Stimulated activated naive CD4-positive, alpha-beta T cell (primary cell): ENCODE data around the gene FAM83G.
A peak's percentile ranks its signal among the peaks of the same experiment; 100 is the strongest.
"Not testable (repeated sequence)": the region's sequence is repeated elsewhere in the genome, so short reads cannot be mapped to it uniquely, and the experiment has no call there.

Experiments used
- DNase-seq, 6 experiments: peaks; one replicate each; lab custom pipeline; 2025; lab: John Stamatoyannopoulos, UW

The FAM83G gene, protein sequence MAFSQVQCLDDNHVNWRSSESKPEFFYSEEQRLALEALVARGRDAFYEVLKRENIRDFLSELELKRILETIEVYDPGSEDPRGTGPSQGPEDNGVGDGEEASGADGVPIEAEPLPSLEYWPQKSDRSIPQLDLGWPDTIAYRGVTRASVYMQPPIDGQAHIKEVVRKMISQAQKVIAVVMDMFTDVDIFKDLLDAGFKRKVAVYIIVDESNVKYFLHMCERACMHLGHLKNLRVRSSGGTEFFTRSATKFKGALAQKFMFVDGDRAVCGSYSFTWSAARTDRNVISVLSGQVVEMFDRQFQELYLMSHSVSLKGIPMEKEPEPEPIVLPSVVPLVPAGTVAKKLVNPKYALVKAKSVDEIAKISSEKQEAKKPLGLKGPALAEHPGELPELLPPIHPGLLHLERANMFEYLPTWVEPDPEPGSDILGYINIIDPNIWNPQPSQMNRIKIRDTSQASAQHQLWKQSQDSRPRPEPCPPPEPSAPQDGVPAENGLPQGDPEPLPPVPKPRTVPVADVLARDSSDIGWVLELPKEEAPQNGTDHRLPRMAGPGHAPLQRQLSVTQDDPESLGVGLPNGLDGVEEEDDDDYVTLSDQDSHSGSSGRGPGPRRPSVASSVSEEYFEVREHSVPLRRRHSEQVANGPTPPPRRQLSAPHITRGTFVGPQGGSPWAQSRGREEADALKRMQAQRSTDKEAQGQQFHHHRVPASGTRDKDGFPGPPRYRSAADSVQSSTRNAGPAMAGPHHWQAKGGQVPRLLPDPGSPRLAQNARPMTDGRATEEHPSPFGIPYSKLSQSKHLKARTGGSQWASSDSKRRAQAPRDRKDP

DNA sequence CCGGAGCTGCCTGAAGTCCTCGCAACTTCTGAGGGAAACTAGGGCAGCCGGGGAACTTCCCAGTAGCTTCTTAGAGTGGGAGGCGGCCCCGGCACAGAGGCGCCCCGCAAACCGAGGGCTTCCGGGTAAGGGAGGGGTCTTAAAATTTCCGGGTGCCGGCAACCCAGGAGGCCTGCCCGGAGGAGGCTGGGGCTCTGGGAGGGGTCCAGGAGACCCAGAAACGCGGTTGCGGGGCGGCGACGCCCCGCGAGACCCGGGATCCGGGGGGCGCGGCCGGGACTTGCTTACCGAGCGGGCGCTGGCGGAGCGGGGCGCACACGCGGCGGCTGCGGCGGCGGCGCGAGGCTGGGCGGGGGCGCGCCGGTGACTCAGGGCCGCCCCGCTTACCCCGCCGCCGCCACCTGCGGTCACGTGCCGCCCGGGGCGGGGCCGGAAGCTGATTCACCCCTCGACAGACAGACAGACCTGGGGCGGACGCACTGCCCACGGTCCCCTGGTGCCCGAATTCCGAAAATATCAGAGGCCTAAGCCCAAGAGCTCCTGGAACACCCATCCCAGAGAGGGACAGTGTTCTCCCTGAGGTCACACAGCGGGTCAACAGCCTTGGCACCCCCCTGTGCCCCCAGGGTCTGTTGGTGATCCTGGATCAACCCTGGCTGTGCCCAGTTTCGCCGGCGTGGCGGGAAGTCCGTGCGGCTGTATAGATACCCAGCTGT, at the start of gene FAM83G:
Gene FAM83G (minus strand): TSS at position 344 of the 716 bp plus-strand sequence. CDS start 723 bp downstream, outside the sequence.
- peak; percentile 63 to 78 (median 72) for DNase-seq

DNA sequence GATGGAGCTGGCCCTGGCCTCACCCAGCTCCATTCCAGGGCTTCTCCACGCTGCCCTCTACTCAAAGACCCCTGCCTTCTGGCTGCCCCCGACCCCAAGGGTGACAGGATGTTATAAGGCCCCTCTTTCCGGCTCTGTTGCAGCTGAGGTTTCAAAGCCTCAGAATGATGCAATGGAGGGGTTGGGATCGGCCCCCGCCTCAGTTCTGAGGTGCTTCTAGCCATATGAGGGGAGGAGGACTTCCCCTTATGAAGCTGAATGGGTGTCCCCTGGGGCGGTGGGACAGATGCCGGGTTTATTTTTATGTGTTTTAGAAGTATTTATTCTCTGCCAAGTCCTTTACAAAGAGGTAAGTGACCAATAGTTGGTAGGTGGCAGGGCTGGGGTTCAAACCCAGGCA, 44.3 kb upstream of the FAM83G start:
- not testable (repeated sequence) for DNase-seq

DNA sequence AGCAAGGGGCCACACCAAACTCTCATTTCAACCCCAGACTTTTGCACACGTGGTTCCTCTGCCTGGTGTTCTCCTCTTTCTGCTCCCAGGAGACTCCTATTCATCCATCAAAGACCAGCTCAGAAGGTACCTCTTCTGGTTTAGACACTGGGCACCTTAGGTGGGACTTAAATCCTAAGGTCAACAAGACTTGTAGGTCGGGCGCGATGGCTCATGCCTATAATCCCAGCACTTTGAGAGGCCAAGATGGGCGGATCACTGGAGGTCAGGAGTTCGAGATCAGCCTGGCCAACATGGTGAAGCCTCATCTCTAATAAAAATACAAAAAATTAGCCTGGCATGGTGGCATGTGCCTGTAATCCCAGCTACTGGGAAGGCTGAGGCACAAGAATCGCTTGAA, 42.9 kb upstream of the FAM83G start:
- not testable (repeated sequence) for DNase-seq

DNA sequence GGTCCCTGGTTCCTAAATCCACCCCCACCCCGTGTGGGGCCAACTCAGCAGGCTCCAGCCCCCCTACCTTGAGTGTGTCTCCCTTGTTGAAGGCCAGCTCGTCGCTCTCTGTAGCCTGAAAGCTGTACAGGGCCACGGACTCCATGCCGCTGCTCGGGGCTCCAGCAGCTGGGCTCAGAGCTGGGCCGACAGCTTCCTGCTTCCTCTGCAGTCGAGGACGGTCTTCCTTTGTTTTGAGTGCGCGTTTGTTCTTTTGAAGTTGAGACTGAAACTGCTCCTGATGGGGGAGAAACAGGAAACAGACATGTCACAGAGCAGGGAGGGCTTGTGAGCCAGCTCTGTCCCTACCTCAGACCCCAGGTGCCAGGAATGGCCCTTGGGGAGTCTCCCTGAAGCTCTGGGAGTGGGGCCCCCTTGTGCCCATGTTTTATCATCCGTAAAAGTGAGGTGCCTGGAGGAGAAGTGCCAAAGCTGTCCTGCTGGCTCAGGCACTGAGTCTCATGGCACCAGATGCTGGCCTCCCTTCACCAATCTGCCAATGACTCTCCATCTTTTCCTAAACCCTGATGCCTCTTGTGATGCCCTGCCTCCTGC, 42.3 kb upstream of the FAM83G start, which contains the start of gene GRAP:
Gene GRAP (minus strand): TSS at position 176 of the 594 bp plus-strand sequence. CDS start 31 bp downstream, at position 145.
- not testable (repeated sequence) for DNase-seq

DNA sequence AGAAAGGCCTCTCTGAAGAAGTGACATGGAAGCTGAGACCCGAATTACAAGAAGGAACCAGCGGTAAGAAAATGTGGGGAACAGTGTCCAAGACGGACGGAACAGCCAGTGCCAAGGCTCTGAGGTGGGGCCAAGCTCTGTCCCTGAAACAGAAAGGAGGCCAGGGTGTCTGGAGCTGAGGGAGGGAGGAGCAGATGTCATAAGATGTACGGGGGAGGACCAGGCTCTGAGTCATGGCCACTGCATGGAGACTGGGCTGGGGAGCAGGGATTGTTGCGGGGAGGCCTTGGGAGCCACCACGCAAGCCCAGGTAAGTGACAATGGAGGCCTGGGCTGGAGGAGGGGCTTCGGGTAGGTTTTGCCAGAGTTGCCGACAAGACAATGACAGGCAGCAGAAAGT, 40.1 kb upstream of the FAM83G start:
- DNase-seq, result not testable (repeated sequence)

DNA sequence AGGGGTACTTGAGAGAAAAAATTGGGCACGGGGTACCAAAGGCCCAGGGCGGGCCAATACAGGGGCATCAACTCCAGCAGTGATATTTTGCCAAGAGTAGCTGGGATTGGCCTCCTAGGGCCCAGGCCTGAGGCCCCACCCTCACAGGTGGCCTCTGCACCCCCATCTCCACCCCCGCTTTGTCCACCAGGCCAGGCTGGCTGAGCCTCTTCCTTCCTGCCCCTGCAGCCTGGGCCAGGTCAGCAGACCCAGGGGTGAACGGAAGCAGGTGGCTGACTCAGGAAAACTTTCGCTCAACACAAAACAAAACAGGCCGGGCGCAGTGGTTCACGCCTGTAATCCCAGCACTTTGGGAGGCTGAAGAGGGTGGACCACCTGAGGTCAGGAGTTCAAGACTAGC, 38.5 kb upstream of the FAM83G start:
- DNase-seq, result not testable (repeated sequence)

DNA sequence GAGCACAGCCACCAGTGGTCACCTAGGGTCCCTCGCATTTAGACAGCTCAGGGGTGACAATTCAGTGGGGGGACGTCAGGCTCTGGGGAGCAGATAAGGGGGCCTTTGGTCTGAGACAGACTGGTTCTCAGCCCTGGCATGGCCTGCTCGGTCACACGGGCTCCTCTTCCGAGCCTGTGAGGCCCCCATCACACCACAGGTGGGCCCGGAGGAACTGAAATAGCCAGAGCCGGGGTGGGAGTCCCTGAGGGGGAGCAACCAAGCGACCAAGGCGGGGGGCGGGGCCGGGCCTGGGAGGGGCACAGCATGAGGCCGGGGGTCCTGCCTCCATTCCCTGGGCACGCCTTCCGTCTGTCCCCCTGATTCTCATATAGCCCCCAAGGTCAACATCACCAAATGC, 37.8 kb upstream of the FAM83G start:
- not testable (repeated sequence) for DNase-seq

DNA sequence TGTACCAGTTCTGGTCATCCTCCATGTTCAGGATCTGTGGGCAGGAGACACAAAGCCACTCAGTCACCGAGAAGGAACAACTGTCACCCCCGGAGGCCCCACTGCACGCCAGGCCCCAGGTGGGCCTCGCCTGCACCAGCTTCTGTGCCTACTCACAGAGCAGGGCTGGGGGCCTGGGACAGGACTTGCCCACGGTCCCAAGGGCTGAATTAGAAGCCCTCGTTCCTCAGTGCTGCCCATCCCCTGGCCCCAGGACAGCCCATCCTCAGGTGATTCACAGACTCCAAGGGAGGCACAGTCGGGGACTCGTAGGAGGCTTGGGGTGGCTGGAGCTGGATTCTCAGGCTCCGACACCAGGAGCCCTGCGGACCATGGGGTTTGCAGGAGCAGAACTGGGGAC, 37.3 kb upstream of the FAM83G start:
- DNase-seq, result not testable (repeated sequence)

DNA sequence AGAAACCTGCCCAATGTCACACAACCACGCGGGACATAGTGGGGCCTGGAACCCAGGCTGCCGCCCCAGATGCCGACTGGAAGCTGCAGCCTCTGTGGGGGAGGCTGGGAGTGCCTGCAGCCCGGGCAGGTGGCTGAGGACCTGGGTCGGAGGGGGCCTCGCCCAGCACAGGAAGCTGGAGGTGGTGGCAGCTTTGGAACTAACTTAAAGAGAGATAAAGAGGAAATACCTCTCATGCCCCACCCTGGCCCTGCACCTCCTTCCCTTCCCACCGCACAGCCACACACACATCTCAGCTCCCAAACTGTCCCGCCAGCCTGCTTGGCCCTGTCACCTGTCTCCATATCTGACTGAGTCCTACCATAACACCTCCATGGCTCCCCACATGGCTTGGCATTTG, 35.8 kb upstream of the FAM83G start:
- not testable (repeated sequence) for DNase-seq

DNA sequence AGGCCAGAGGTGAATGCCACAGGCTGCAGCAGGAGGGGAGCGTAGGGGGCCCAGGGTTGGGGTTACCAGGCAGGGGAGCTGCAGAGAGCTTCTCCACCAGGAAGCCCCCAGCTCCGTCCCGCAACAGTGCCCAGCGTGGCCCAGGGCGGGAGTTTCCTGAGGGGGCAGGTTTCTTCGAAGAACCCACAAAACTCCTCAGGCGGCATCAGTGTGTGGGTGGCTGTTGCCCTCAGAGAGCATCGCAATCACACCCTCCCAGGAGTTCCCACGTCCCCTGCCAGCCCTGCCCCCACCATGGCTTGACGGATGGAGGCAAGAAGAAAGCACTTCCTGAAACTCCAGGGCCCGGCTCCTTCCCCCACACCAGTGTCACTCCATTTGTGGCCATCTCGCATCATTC, 34.2 kb upstream of the FAM83G start:
- DNase-seq, result not testable (repeated sequence)

DNA sequence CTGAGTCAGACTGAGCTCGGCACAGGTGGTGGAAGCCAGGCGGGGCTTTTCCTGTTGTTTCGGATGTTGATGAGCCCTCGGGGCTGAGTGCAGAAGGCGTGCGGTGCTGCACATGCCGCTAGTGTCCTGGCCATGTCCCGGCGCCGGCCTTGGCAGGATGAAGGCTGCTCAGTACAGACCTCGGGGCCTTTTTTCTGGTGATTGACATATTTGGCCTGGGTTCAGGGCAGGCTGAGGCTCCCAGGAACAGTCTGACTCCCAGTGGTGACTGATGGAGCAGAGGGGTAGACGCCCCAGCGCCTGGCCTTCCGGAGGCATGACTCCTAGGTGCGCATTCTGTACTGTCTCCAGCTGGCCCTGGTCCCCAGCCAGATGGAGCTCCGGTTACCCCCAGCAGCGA, 33.4 kb upstream of the FAM83G start:
- DNase-seq, result not testable (repeated sequence)

DNA sequence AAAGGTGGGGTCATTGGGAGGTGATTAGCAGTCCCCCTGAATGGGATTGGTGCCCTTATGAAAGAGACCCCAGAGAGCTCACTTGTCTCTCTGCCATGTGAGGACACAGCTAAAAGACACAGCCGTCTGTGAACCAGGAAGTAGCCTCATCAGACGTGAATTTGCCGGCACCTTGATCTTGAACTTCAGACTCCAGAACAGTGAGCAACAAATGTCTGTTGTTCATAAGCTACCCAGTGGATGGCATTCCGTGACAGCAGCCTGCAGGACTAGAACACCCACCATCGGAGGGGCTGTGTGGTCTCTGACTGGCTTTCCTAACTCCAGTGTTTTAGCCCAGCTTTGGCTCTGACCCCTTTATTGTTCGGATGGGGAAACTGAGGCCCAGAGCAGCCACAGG, 33.0 kb upstream of the FAM83G start:
- not testable (repeated sequence) for DNase-seq

DNA sequence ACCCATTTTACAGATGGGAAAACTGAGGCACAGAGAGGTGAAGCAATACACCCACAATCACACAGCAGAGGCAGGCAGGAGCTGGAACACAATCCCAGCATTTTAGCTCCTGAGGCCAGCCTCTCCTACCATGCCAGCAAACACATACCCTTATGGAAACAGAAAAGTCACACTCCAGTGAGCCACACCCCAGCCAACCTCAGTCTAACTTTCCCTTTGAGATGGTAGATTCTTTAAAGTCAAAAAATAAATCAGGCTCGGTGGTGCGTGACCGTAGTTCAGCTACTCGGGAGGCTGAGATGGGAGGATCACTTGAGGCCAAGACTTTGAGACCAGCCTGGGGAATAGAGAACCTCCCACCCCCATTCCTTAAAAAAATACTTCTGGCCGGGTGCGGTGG, 31.6 kb upstream of the FAM83G start:
- not testable (repeated sequence) for DNase-seq

DNA sequence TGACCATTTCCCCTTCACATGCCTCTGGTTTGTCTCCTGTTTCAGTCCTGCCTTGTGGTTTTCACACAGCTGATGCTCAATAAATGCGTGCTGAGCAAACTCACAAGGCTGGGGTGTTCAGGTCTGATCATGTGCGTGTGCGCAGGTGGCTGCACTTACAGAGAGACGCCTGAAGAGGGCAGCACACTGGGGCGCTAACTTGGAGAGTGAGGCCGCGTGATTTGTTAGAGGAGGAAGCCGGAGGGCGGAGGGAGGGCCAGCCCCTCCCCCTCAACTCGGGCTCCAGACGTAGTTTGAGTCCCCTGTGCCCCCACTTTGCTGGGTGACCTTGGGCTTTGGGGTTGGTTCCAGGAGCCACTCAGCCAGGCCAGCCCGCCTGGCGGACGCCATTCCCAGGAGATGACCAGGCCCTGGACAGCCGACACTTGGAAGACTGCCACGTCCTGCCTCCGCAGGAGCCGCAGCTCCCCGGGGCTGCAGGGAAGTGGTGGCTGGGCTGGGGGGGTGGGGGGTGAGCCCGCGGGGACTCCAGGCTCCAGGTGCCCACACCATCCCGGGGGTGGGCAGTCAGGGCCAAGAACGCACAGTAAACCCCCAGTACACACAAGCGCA, 27.9 kb upstream of the FAM83G start:
- DNase-seq, result not testable (repeated sequence)

DNA sequence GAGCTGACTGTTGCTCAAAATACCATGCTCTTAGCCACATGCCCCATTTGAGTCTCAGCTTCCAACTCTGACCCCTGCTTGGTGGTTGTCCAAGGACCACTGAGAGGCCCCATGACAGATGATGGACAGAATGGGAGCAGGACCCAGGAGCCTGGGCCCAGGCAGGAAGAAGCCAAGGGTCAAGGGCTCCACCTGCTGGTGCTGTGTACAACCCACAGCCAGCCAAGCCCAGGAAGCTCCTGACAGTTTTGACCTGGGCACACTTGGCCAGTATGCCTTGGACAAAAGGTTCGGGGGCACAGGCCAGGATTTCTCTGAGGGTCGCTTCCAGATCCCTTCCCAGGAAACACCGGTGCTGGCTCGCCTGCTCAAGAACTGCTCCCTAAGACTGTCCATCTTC, 27.2 kb upstream of the FAM83G start:
- DNase-seq, result not testable (repeated sequence)

DNA sequence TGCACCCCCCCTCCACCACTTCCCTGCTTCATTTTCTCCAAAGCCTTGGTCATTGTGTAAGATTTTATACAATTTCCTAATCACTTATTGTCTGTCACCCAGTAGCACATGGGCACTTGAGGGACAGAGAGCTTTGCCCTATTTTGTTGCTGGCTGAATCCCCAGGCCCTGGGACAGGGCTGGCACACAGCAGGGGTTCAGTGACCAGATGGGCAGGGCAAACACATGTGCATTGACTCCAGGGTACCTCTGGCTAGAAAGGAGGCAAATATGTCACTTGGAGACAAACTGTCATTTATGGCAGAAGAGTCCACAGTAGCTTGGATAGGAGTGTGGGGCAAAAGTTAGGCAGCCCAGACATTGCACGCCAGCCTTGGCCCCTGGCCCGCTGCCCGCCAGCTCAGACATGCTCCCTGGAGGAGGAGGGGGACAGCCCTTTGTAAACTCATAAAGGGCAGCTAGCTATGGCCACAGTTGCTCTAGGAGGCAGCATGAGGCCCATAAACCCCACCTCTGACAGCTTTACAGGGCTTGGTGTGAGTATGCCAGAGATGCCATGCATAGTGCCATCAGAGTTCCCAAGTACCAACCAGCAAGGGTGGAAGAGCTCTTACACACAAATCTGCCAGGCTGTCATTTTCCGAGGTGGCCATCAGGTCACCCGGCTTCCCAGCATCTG, 26.3 kb upstream of the FAM83G start:
- DNase-seq, result not testable (repeated sequence)

DNA sequence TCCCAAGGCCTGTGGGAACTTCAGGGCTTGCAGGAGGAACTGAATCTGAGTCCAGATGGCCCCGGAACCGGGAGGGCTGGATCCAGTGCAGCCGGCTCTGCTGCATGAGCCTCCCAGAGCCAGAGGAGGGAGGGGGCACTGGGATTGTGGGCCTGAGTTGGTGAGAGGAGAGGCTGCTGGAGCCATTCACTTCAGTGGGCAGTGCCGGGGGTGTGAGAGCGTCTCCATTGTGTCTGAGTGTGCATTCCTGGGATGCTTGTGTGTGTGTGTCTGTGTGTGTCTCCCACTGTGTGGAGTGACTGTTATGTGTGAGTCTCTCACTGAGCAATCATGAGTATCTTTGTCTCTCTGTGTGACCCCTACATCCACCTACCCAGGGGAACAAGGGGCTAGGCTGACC, 25.2 kb upstream of the FAM83G start:
- DNase-seq, result not testable (repeated sequence)

DNA sequence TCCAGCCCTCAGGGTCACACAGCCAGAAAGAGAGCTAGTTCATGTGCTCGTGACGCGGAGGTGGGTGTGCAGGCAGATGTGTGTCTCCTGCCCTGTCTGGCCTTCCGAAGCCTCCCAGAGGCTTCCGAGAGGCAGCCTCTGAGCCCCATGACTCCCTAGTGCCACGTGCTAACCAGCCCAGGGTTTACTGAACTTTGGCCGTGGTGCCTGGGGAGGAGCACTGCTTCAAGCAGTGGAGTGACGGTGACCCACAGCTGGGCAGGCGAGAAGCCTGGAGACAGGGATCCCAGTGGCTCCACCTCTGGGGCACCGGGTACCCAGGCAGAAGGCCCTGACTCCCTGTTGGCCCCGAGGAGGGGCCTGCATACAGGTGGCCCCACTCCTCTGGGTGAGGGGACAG, 24.1 kb upstream of the FAM83G start:
- not testable (repeated sequence) for DNase-seq

DNA sequence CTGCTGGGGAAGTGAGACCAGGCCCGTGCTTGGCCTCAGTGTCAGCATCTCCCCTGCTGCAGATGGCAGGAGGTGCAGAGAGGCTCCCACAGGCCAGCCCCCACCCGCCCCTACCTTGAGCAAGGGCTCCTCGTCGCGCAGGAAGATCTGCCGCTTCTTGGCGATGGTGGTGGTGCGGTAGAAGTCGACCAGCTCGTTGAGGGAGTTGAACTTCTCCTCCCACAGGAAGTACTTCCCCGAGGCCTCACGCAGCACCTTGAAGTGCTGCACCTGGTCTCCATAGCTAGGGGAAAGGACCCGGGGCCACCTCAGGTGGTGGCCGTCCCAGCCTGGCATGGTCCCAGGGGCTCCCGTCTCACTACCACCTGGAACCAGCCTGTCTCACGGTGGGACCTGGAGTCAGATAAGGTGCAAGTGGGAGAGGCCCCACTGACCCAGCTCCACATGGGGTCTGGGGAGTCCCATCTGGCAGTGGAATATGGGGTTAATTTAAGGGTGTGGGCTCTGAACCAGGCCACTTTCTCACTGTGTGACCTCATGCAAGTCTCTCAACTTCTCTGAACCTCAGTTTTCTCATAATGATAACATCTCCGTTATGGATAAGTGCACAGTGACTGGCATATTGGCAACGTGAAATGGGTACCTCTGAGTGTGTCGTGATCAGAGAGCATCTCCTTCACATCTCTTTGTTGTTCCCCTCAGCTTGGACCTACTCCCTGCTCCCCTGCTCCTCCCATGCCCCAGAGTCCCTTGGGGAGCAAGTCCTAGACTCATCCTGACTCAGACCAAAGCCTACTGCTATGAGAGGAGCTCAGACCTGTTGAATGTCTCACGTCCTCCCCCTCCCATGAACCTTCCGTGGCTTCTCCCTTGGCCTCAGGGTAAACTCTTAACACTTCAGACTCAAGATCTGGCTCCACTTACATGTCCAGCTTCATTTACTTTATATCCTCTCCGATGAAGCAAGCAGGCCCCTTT, 19.8 kb upstream of the FAM83G start:
- DNase-seq, result peak in 3 of 6 experiments; percentile 17 to 46 (median 31)
